Heart left ventricle (tissue), 13 donors: ENCODE results near the gene VSTM1.

Experiments used
- CTCF ChIP-seq, 12 donors: fragments of 200-600 bp; sonication (generic) in 4 of 12; IDR thresholded peaks; one replicate each; pipeline versions ENCODE4 v1.5.0 to v1.8.0; 2018 to 2022; ENCODE audit warnings: antibody characterized with exemption in 12 of 12, mild to moderate bottlenecking in 5 of 12
- POLR2A ChIP-seq, 2 donors: fragments of 450-650 bp; IDR thresholded peaks; one replicate each; pipeline ENCODE4 v1.6.1; 2017; ENCODE audit warnings: antibody characterized with exemption in 2 of 2, mild to moderate bottlenecking in 2 of 2, moderate library complexity in 2 of 2
- donor health status: ischemic (EF 13 %, LVEDD 7.1; RV severe dilation, severe dysfunction).
- donor health status: DM: no; HTN: yes; CAD: no.
- donor health status: DM: no; HTN: no; CAD: no.
- donor health status: ischemic (EF 25% LVEDD 6.9; RV normal size, moderate dysfunction).
- donor health status: ischemic (EF 25% LVEDD 5.7; RV mildly dilated, moderate dysfunction).
- donor health status: ischemic (EF 35%, LVEDD 5.7; RV mildly dilated, moderate dysfunction).
- donor health status: nonischemic (EF 11% LVEDD 7.7; RV severe dilation, severe dysfunction).
- donor health status: DM: yes; HTN: yes; CAD: no.
- donor health status: PGD.
- donor health status: ischemic (EF 29% LVEDD 5.4; RV normal size, mild dysfunction).
- donor health status: nonischemic (EF 23%, LVEDD 6.1; RV moderate dilation, normal function).

DNA sequence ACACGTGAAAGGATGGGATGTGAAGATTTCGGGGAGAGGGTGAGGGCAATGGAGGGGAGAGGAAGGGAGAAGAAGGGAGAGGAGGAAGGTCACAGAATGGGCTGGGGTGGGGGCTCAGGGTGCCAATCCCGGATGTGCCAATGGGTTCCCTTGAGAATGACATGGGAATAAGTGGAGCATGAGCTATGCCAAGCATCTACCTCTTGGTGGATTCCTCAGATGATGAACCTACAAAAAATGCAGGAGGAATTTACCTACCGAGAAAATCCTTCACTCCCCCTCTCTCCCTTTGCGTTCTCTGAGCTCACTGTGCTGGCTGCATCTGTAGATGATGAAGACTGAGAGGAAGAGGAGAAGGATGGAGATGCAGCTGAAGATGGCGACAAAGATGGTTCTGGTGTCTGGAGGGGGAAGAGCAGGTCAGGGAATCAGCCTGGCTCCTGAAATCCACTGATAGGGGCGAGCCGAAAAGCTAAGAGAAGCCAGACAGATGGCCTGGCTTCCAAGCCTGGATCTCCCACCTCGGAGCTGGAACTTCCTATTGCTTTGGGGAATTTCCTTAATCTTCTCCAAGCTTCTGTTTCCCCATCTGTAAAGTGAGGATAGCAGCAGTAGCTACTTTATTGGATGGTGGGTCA is 21.6 kb downstream of the VSTM1 start:
- TF ChIP-seq CTCF (IDR thresholded peaks at IDR 0.05) (no peak), POLR2A (IDR thresholded peaks at IDR 0.05) (no peak)
